GM23338 (cell line): ENCODE results near the gene GLP1R. TPM values are rescaled to one million over a fixed set of nuclear protein-coding genes. Genes with fewer than 3 reads are reported as not detected.

Experiments
- ATAC-seq: fragments of 200-7000 bp; cut with Tn5 transposase; 3 replicates; pipeline ENCODE4 v1.9.1; 2020
- DNase-seq: peaks from one replicate; pipeline ENCODE4 v3.0.0-alpha.2; 2015; ENCODE audit warnings: low spot score
- H2AFZ ChIP-seq: fragments of 200-600 bp; sonication (generic); 2 replicates; pipeline ENCODE4 v1.8.0; 2016; ENCODE audit warnings: antibody characterized with exemption, mild to moderate bottlenecking, moderate library complexity
- H3F3A ChIP-seq: fragments of 200-600 bp; sonication (generic); replicated peaks from 2 replicates; pipeline ENCODE4 v1.8.0; 2017; ENCODE audit warnings: antibody characterized with exemption, mixed run types, low read depth
- H3K27ac ChIP-seq: fragments of 200-600 bp; sonication (generic); 2 replicates; pipeline ENCODE4 v1.6.1; 2016; ENCODE audit warnings: low read depth
- H3K27me3 ChIP-seq: fragments of 200-600 bp; sonication (generic); 2 replicates; pipeline ENCODE4 v1.8.0; 2016; ENCODE audit warnings: mild to moderate bottlenecking, mixed run types, moderate library complexity; ENCODE audit not compliant: insufficient read depth
- H3K36me3 ChIP-seq: fragments of 200-600 bp; sonication (generic); 2 replicates; pipeline ENCODE4 v1.8.0; 2016; ENCODE audit warnings: mild to moderate bottlenecking; ENCODE audit not compliant: insufficient read depth
- H3K4me1 ChIP-seq: fragments of 200-600 bp; sonication (generic); 2 replicates; pipeline ENCODE4 v1.8.0; 2016; ENCODE audit warnings: mild to moderate bottlenecking, moderate library complexity; ENCODE audit not compliant: insufficient read depth
- H3K4me2 ChIP-seq: fragments of 200-600 bp; sonication (generic); 2 replicates; pipeline ENCODE4 v1.7.1; 2017; ENCODE audit warnings: mixed run types
- H3K4me3 ChIP-seq: fragments of 200-600 bp; sonication (generic); 2 replicates; pipeline ENCODE4 v1.6.1; 2016; ENCODE audit warnings: mixed run types
- H3K79me2 ChIP-seq: fragments of 200-600 bp; sonication (generic); replicated peaks from 2 replicates; pipeline ENCODE4 v1.8.0; 2017; ENCODE audit warnings: mild to moderate bottlenecking; ENCODE audit not compliant: insufficient read depth
- H3K9me2 ChIP-seq: fragments of 200-600 bp; sonication (generic); 2 replicates; pipeline ENCODE4 v1.8.0; 2017; ENCODE audit not compliant: insufficient read depth
- H4K20me1 ChIP-seq: fragments of 200-600 bp; sonication (generic); replicated peaks from 2 replicates; pipeline ENCODE4 v1.8.0; 2017; ENCODE audit warnings: mild to moderate bottlenecking; ENCODE audit not compliant: insufficient read depth
- H3K27ac Mint-ChIP-seq: 2 replicates; pipeline ENCODE4 v1.8.0; 2020; ENCODE audit warnings: inconsistent platforms, mild to moderate bottlenecking, moderate library complexity, mixed read lengths
- H3K27me3 Mint-ChIP-seq: 3 replicates; pipeline ENCODE4 v1.8.0; 2022; ENCODE audit warnings: low read depth, mild to moderate bottlenecking, moderate library complexity, mixed read lengths, inconsistent platforms; ENCODE audit not compliant: insufficient read depth, poor library complexity
- H3K36me3 Mint-ChIP-seq: 3 replicates; pipeline ENCODE4 v1.8.0; 2021; ENCODE audit warnings: low read depth, mild to moderate bottlenecking, inconsistent platforms, moderate library complexity, mixed read lengths
- H3K4me1 Mint-ChIP-seq: 3 replicates; pipeline ENCODE4 v1.8.0; 2020; ENCODE audit warnings: mild to moderate bottlenecking, inconsistent platforms, mixed read lengths
- H3K4me3 Mint-ChIP-seq: 3 replicates; pipeline ENCODE4 v1.8.0; 2021; ENCODE audit warnings: moderate library complexity, mild to moderate bottlenecking, inconsistent platforms, mixed read lengths
- H3K9me3 Mint-ChIP-seq: 3 replicates; pipeline ENCODE4 v1.8.0; 2020; ENCODE audit warnings: moderate library complexity, mild to moderate bottlenecking, inconsistent platforms, mixed read lengths
- CREB1 ChIP-seq: fragments of 250-450 bp; sonication (Bioruptor Pico); IDR thresholded peaks from 2 replicates; pipeline ENCODE4 v1.5.0; 2020; ENCODE audit warnings: low read depth, mild to moderate bottlenecking, moderate library complexity
- CTCF ChIP-seq, 2 experiments: fragments of 200-600 bp in 1 of 2; sonication (generic) in 1 of 2; conservative IDR thresholded peaks; 2 replicates each; pipeline versions ENCODE4 v1.5.1 to v1.6.1; 2016 to 2017; ENCODE audit warnings: antibody characterized with exemption in 2 of 2, low read depth in 2 of 2, mild to moderate bottlenecking in 2 of 2, moderate library complexity in 1 of 2
- EZH2 ChIP-seq: fragments of 200-600 bp; sonication (generic); IDR thresholded peaks from one replicate; pipeline ENCODE4 v1.8.0; 2017; ENCODE audit warnings: antibody characterized with exemption, mild to moderate bottlenecking, low read depth; ENCODE audit not compliant: unreplicated experiment
- NANOG ChIP-seq: IDR thresholded peaks from 2 replicates; pipeline ENCODE4 v1.6.1; 2016; ENCODE audit warnings: antibody characterized with exemption, borderline replicate concordance
- POLR2AphosphoS5 ChIP-seq: IDR thresholded peaks from 2 replicates; pipeline ENCODE4 v1.6.1; 2016; ENCODE audit warnings: antibody characterized with exemption, low read depth
- REST ChIP-seq: IDR thresholded peaks from one replicate; pipeline ENCODE4 v1.6.1; 2018; ENCODE audit warnings: antibody characterized with exemption; ENCODE audit not compliant: unreplicated experiment
- STAT1 ChIP-seq: IDR thresholded peaks from one replicate; pipeline ENCODE4 v1.6.1; 2016; ENCODE audit warnings: antibody characterized with exemption; ENCODE audit not compliant: unreplicated experiment
- ZNF114 ChIP-seq: fragments of 250-450 bp; sonication (Bioruptor Pico); IDR thresholded peaks from 2 replicates; pipeline ENCODE4 v1.5.0; 2020; ENCODE audit warnings: mild to moderate bottlenecking, moderate library complexity
- ZNF462 ChIP-seq: fragments of 250-450 bp; sonication (Bioruptor Pico); IDR thresholded peaks from 2 replicates; pipeline ENCODE4 v1.5.0; 2020; ENCODE audit warnings: mild to moderate bottlenecking, moderate library complexity
- polyA plus RNA-seq: library from polyadenylated mRNA; unstranded; fragments of >200 nt; fragmentation: Nextera tagmentation; extraction: Ambion mirVana; gene quantifications from 2 replicates; pipeline ENCODE4 v1.2.1, GENCODE V29; 2016
- total RNA-seq: library from RNA; depleted of rRNA; stranded (reverse); fragments of >200 nt; shearing (Covaris generic); gene quantifications from 2 replicates; pipeline ENCODE4 v1.2.3, GENCODE V29; 2014
- TF ChIP-seq, protein P1 (sequence below): IDR thresholded peaks from 2 replicates; pipeline ENCODE4 v1.6.1; 2016; ENCODE audit warnings: antibody characterized with exemption

Gene GLP1R
- total and polyA plus RNA-seq, 2 experiments from 2014 or later, result 0.42 to 3.7 TPM

GRCh38 chr6:39061588-39061987 lies 13.0 kb downstream of the GLP1R start:
- DNase-seq (no peak), ATAC-seq (no peak)
- H3K79me2 ChIP-seq, result no peaks in the 10 kb centered on the region
- Mint-ChIP-seq H3K9me3 (no peaks in the 10 kb centered on the region), H3K27ac (no peak overlapping the region), H3K36me3 (peaks cover 3% of the 10 kb centered on the region; the same call in 2 of the 3 replicates), H3K4me1 (no peaks in the 10 kb centered on the region), H3K4me3 (no peak overlapping the region), H3K27me3 (peaks cover 3% of the 10 kb centered on the region)
- no peaks in the 10 kb centered on the region; the same call in 1 of the 2 replicates for H4K20me1 ChIP-seq
- H2AFZ ChIP-seq, result no peak overlapping the region
- H3K9me2 ChIP-seq, result no peaks in the 10 kb centered on the region
- H3K36me3 ChIP-seq, result no peaks in the 10 kb centered on the region
- TF ChIP-seq CTCF (conservative IDR thresholded peaks at IDR 0.05; ENCODE audit: low read depth in 2 of 2) (no peak), POLR2AphosphoS5 (no peak), STAT1 (no peak), NANOG (no peak), CREB1 (CRISPR knock-in tag) (no peak), EZH2 (no peak), ZNF462 (CRISPR knock-in tag) (no peak), REST (no peak), ZNF114 (no peak)
- TF ChIP-seq, protein P1, sequence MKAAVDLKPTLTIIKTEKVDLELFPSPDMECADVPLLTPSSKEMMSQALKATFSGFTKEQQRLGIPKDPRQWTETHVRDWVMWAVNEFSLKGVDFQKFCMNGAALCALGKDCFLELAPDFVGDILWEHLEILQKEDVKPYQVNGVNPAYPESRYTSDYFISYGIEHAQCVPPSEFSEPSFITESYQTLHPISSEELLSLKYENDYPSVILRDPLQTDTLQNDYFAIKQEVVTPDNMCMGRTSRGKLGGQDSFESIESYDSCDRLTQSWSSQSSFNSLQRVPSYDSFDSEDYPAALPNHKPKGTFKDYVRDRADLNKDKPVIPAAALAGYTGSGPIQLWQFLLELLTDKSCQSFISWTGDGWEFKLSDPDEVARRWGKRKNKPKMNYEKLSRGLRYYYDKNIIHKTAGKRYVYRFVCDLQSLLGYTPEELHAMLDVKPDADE, result no peak
- no peak overlapping the region for H3K4me3 ChIP-seq
- H3F3A ChIP-seq, result no peaks in the 10 kb centered on the region
- no peaks in the 10 kb centered on the region for H3K27me3 ChIP-seq
- H3K27ac ChIP-seq, result no peak overlapping the region
- no peaks in the 10 kb centered on the region for H3K4me1 ChIP-seq
- H3K4me2 ChIP-seq, result no peak overlapping the region
